GM18520 (cell line): ENCODE measurements around the gene PRKCG.
"Not testable (repeated sequence)": the region's sequence is repeated elsewhere in the genome, so short reads cannot be mapped to it uniquely, and the experiment has no call there.

ENCODE experiments used
- ATAC-seq: cut with Tn5 transposase; IDR thresholded peaks from one replicate; pipeline ENCODE4 v1.9.1; 2021; ENCODE audit not compliant: unreplicated experiment

PRKCG gene

DNA sequence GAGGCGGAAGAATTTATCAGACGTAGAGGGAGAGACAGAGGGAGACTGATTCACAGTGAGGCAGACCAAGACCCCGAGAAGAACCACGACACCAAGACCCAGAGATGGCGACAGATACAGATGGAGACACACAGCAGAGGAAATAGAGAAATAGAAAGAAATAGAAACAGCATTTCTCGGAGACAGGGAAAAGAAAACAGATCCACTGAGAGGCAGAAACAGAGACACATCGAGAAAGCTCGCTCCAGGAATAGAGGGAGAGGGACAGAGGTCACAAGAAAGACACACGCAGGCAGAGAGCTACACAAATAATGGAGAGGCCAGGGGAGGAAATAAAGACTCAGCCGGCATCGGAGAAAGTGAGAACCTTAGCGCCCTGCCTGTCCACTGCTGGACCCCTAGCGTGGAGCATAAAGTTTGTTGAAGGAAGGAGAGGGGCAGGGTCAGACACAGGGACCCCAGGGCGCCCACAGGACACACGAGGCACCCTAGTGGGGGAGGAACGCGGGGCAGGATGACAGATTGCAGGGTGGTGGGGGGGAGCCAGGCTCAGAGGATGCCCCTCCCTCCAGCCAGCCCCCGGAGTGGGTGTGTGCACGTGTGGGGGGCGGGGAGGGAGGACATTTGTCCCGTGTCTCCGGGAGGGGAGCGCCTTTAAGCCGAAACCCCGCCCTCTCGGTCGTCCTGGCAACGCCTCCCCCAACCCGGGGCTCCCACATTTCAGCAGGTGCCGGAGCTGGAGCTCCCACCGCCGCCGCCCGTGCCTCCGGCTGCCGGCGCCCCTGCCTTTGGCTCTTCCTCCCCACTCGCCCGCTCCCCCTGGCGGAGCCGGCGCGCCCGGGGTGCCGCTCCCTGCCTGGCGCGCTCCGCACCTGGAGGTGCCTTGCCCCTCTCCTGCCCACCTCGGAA lies at the start of gene PRKCG:
PRKCG (plus strand) TSS at position 716 of the 909 bp plus-strand sequence. CDS start 298 bp downstream, outside the sequence.
- no peak for ATAC-seq

DNA sequence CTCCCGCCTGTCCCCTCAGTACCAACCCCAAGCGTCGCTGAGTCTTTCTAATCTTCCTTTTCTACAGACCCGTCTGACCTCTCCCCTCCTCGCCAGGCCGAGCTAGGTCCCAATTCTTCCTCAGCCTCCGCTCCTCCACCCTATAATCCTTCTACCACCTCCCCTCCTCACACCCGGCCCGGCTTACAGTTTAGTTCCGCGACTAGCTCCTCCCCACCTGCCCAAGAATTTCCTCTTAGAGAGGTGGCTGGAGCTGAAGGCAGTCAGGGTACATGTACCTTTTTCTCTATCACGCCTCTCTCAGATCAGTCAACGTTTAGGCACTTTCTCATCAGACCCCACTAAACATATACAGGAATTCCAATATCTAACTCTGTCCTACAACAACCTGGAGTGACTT lies 49.1 kb upstream of the PRKCG start:
- not testable (repeated sequence) for ATAC-seq

DNA sequence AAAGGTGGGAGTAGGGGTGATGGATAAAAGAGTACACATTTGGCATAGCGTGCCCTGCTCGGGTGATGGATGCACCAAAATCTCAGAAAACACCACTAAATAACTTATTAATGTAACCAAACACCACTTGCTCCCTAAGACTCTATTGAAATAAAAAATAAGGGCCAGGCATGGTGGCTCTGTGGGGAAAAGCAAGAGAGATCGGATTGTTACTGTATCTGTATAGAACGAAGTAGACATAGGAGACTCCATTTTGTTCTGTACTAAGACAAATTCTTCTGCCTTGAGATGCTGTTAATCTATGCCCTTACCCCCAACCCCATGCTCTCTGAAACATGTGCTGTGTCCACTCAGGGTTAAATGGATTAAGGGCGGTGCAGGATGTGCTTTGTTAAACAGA lies 43.6 kb upstream of the PRKCG start:
- ATAC-seq, result not testable (repeated sequence)

DNA sequence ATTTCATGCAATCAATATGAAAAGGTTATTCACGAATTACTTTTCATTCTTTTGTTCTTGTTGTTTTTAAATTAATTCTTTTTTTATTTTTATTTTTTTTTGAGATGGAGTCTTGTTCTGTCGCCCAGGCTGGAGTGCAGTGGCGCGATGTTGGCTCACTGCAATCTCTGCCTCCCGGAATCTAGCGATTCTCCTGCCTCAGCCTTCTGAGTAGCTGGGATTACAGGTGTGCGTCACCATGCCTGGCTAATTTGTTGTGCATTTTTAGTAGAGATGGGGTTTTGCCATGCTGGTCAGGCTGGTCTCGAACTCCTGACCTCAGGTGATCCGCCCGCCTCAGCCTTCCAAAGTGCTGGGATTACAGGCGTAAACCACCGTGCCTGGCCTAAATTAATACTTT lies 41.8 kb upstream of the PRKCG start:
- not testable (repeated sequence) for ATAC-seq

GRCh38 chr19:53840914-53841313 lies 41.1 kb upstream of the PRKCG start:
- ATAC-seq, result not testable (repeated sequence)

DNA sequence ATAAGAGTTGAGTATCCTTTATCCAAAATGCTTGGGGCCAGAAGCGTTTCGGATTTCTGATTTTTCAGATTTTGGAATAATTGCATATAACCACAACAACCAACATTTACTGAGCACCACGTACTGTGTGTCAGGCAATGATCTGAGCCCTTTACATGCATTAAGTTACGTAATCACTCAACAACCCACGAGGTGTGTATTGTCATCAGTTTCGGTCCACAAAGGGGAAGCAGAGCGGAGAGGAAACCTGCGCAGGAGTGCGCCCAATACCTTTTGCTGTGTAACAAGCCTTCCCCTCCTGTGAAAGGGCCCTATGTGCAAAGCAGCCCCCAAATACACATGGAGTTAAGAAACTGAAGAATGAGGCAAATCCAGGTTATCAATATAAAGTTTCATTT lies 37.1 kb upstream of the PRKCG start:
- ATAC-seq, result no peak

DNA sequence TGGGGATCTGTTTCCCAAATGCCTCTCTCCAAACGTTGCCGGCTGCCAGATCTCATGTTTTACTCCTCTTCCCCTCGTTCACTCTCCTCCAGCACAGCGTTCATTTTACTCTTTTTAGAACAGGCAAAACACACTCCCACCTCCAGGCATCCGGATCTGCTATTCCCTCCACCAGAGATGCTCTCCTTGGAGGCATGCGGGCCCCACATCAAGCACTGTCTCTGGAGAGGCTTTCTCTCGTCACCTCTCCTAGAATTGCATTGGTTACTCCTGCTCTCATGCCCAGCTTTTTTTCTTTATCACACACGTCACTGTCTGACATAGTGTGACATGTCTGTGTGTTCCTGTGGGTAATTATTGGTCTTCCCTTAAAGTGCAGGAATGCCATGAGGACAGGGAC lies 34.4 kb upstream of the PRKCG start:
- no peak for ATAC-seq

- ATAC-seq, result no peak
Observed at GRCh38 chr19:53849237-53849676, 32.7 kb upstream of the PRKCG start.

- ATAC-seq, result no peak
Observed at GRCh38 chr19:53853707-53854106, 28.3 kb upstream of the PRKCG start.

DNA sequence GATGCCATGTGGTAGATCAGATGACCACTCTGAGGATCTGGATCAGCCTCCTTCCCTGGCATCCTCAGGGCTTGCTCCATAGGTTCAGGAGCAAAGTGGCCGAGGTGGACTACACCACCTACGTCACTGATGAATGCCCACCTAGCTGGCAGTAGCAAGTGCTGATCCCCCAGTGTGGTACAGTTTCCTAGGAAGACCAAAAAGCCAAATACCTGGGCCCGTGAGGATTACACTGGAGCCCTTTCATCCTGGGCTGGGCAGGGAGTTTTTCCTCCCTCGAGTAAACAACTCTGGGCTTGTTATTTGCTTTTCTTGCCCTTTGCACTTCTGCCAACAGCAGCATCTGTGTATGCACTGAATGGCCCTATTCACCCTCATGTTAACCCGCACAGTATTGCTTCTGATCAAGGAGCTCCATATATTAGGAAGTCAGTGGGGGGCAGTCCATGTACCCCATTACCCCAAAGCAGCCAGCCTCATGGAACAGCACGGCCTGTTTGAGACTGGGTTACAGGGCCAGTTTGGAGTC lies 17.6 kb upstream of the PRKCG start:
- no peak for ATAC-seq

DNA sequence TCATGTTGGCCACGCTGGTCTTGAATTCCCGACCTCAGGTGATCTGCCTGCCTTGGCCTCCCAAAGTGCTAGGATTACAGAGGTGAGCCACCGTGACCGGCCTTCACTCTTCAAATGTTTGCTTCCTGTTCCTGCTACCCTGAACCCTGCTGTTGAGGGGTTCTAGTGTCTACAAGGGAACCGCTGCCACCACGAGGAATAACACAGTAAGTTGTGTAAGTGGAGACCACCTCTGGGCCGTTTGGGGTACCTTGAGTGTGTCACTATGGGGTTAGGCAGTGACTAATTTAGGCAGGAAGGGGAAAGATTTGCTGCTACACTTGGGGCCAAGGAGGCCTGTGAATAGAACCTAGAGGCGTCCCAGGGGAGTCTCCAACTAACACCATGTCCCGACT lies 16.5 kb upstream of the PRKCG start:
- ATAC-seq, result no peak

GRCh38 chr19:53865918-53866864 lies 15.8 kb upstream of the PRKCG start:
- no peak for ATAC-seq

GRCh38 chr19:53866865-53867224 lies 15.2 kb upstream of the PRKCG start:
- no peak for ATAC-seq

GRCh38 chr19:53867225-53868090 lies 14.5 kb upstream of the PRKCG start, which contains the start of gene MYADM:
Gene MYADM, plus strand, starts transcription at chr19:53867883. Its CDS starts 5,647 bp downstream, at chr19:53873530.
- ATAC-seq, result peak; percentile 65

DNA sequence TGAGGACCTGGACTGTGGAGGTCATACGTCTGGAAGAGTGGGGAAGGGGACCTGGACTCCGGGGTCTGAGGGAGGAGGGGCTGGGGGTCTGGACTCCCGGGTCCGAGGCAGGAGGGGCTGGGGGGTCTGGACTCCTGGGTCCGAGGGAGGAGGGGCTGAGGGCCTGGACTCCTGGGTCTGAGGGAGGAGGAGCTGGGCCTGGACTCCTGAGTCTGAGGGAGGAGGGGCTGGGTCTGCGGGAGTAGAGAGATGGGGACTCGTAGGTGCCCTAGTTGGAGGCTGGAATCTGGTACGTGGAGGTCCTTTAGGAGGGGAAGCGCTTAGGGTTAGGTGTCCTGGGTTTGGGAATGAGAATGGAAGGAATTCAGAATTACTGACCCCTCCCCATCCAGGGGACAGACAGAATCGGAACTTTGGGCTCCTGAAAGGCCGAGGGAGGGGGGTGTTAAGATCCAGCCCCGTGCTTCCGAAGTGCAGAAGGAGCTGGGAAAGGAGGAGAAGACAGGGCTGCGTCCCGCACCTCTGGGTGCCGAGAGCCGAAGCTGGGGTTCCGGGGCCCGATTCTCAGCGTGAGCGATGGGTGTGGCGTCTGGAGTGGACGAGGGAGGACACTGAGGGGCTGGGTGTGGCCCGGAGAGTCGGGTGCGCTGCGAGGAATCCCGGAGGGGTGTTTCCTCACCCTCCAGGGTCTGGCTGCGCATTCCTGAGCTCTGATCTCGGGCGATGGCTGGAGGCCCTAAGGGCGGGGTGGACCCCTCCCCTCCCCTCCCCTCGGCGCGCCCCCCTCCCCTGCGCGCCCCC lies 13.7 kb upstream of the PRKCG start:
- no peak for ATAC-seq

DNA sequence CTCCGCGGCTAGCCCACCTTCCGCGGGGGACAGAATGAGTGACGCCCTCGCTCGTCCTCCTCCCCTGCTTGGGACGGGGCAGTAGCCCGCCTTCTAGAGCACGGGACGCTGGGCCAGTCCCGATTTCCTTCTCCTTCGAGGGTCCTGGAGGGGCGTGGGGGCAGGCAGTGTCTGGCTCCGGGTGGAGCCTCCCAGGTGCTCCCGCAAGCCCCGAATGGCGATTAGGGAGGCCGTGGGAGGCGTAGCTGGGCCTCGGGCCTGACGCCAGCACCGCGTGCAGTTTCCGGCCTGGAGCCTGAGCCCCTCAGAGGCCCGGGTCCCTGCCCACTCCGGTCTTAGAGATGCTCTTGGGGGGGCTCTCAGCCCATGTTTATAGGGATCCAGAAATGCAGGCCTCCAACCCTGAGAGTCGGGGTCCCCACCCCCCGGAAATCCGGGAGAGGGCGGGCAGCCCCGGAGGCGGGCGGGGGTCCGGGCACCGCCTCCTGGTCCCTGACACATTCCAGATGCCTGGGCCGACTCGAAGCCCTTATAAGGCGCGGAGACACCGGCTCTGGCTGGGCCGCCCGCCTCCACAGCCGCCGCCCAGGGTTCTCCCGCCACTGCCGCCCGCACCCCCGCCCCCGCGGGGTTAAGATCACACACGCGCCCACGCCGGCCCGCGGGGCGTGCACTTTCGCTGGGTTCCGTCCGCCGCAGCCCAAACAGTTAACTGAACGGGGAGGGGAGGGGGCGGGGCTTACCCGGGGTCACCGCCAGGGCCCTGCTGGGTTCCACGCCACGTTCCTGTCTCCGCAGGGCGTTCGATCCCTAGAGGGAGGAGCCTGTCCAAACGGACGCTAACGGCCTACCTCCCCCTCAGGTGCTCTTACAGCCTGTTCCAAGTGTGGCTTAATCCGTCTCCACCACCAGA lies 12.8 kb upstream of the PRKCG start:
- ATAC-seq, result no peak

GRCh38 chr19:53869805-53870484 lies 12.1 kb upstream of the PRKCG start:
- not testable (repeated sequence) for ATAC-seq

- ATAC-seq, result no peak
Observed at GRCh38 chr19:53870485-53870844, 11.5 kb upstream of the PRKCG start.
